Thoracic aorta (tissue), 2 donors: Measurements from ENCODE around the gene TANGO2. TPM values are rescaled to one million over a fixed set of nuclear protein-coding genes. Genes with fewer than 3 reads are reported as not detected.
A peak's percentile ranks its signal among the peaks of the same experiment; 100 is the strongest.

Source experiments
- ATAC-seq: fragments of 150-250 bp; one replicate; pipeline ENCODE4 v1.8.0; 2017; ENCODE audit warnings: low read depth; ENCODE audit not compliant: insufficient number of reproducible peaks, low FRiP score
- DNase-seq: peaks from one replicate; pipeline ENCODE4 v3.0.0-alpha.2; 2020; ENCODE audit warnings: low spot score
- H3K27ac ChIP-seq, 2 donors: fragments of 200-600 bp; sonication (generic); 1 replicate in 1 of 2; 2 replicates in 1 of 2; pipeline ENCODE4 v1.5.1; 2016; ENCODE audit warnings: mild to moderate bottlenecking in 2 of 2, moderate library complexity in 2 of 2
- H3K27me3 ChIP-seq: fragments of 200-600 bp; sonication (generic); replicated peaks from 2 replicates; pipeline ENCODE4 v1.6.0; 2016; ENCODE audit warnings: mild to moderate bottlenecking; ENCODE audit not compliant: insufficient read depth
- H3K36me3 ChIP-seq: fragments of 200-600 bp; sonication (generic); one replicate; pipeline ENCODE4 v1.5.1; 2016
- H3K4me1 ChIP-seq, 2 donors: fragments of 200-600 bp; sonication (generic); 1 replicate in 1 of 2; 2 replicates in 1 of 2; pipeline versions ENCODE4 v1.5.1 to v1.6.0; 2016; ENCODE audit warnings: low read depth in 2 of 2, mild to moderate bottlenecking in 1 of 2; ENCODE audit not compliant: control insufficient read depth in 1 of 2
- H3K4me3 ChIP-seq: fragments of 200-600 bp; sonication (generic); 2 replicates; pipeline ENCODE4 v1.5.1; 2016; ENCODE audit warnings: mild to moderate bottlenecking
- H3K9me3 ChIP-seq: fragments of 200-600 bp; sonication (generic); 2 replicates; pipeline ENCODE4 v1.5.1; 2016
- CTCF ChIP-seq: fragments of 200-600 bp; sonication (generic); IDR thresholded peaks from one replicate; pipeline ENCODE4 v1.5.1; 2019; ENCODE audit warnings: antibody characterized with exemption
- total RNA-seq, 2 donors: library from RNA; depleted of rRNA; stranded (reverse); fragments of >200 nt; gene quantifications; one replicate each; pipeline versions ENCODE4 v1.1.0 to v1.2.3, GENCODE V29; 2016

Gene TANGO2
- total RNA-seq, 2 donors from 2014 or later: 48.7 to 109 TPM

- H3K9me3 ChIP-seq: no peaks in the 10 kb centered on the region
- TF ChIP-seq CTCF: no peak
- no peaks in the 10 kb centered on the region for H3K27me3 ChIP-seq
- peak overlapping the region; percentile 99 to 100 for H3K27ac ChIP-seq
- H3K36me3 ChIP-seq: peaks cover 20% of the 10 kb centered on the region
- peaks cover 30 to 69% of the 10 kb centered on the region in 2 donors for H3K4me1 ChIP-seq
- peak; percentile 54 for DNase-seq
- peak overlapping the region; percentile 98 for H3K4me3 ChIP-seq
- peak; percentile 61 for ATAC-seq
These were observed 36.6 kb upstream of the TANGO2 start for GRCh38 chr22:19984201-19984753.

- TF ChIP-seq CTCF: no peak
- no peaks in the 10 kb centered on the region for H3K27me3 ChIP-seq
- H3K4me1 ChIP-seq: peaks cover 31 to 75% of the 10 kb centered on the region in 2 donors
- H3K4me3 ChIP-seq: peak overlapping the region; percentile 98
- peak overlapping the region; percentile 99 to 100 for H3K27ac ChIP-seq
- no peak for DNase-seq
- H3K36me3 ChIP-seq: peaks cover 13% of the 10 kb centered on the region
- no peaks in the 10 kb centered on the region for H3K9me3 ChIP-seq
- ATAC-seq: no peak
These were observed 35.8 kb upstream of the TANGO2 start for GRCh38 chr22:19984851-19985811.

- Histone ChIP-seq H3K27me3 (no peaks in the 10 kb centered on the region), H3K36me3 (peaks cover 5% of the 10 kb centered on the region), H3K4me3 (peak overlapping the region; percentile 98), H3K27ac (peak overlapping the region; percentile 99 to 100), H3K4me1 (peaks cover 40 to 78% of the 10 kb centered on the region in 2 donors), H3K9me3 (no peaks in the 10 kb centered on the region)
- ATAC-seq: no peak
- DNase-seq: no peak
- no peak for TF ChIP-seq CTCF
These were observed 34.9 kb upstream of the TANGO2 start for GRCh38 chr22:19986011-19986409.

- TF ChIP-seq CTCF: no peak
- Histone ChIP-seq H3K27ac (peak overlapping the region; percentile 99 to 100), H3K4me1 (peaks cover 43 to 78% of the 10 kb centered on the region in 2 donors), H3K27me3 (no peaks in the 10 kb centered on the region), H3K9me3 (no peaks in the 10 kb centered on the region), H3K4me3 (peak overlapping the region; percentile 98), H3K36me3 (no peaks in the 10 kb centered on the region)
- DNase-seq (no peak), ATAC-seq (peak; percentile 63)
These were observed 34.2 kb upstream of the TANGO2 start for GRCh38 chr22:19986410-19987341.
